CD4-positive, alpha-beta T cell treated with Interleukin-4 for 1 hour (primary cell): Measurements from ENCODE around the gene MARCHF3.
A peak's percentile ranks its signal among the peaks of the same experiment; 100 is the strongest.
"Not testable (repeated sequence)": the region's sequence is repeated elsewhere in the genome, so short reads cannot be mapped to it uniquely, and the experiment has no call there.

Source experiments
- DNase-seq, 2 donors: peaks; one replicate each; pipeline ENCODE4 v3.0.0-alpha.2; 2020 to 2022

The MARCHF3 gene

GRCh38 chr5:127046343-127047072 lies 16.1 kb upstream of the MARCHF3 start:
- DNase-seq = no peak

DNA sequence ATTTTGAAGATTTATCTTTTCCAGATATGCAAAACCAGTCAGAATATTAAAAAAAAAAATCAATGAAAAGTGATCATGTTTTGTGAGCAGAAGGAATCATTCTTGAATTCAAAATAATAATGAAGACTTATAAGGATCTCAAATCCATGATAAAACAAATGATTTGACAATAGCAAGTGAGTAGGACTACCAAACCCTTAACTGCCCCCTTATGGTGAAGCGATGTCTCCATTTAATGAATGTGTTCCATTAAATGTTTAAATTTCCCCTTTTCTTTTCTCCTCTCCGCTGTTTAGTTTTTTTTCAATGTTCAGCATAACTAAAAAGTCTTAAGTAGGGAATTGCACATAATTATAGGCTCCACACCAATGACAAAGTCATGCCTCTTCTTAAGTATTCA lies 12.2 kb upstream of the MARCHF3 start:
- no peak for DNase-seq

GRCh38 chr5:127041571-127041970 lies 11.2 kb upstream of the MARCHF3 start:
- DNase-seq = no peak

DNA sequence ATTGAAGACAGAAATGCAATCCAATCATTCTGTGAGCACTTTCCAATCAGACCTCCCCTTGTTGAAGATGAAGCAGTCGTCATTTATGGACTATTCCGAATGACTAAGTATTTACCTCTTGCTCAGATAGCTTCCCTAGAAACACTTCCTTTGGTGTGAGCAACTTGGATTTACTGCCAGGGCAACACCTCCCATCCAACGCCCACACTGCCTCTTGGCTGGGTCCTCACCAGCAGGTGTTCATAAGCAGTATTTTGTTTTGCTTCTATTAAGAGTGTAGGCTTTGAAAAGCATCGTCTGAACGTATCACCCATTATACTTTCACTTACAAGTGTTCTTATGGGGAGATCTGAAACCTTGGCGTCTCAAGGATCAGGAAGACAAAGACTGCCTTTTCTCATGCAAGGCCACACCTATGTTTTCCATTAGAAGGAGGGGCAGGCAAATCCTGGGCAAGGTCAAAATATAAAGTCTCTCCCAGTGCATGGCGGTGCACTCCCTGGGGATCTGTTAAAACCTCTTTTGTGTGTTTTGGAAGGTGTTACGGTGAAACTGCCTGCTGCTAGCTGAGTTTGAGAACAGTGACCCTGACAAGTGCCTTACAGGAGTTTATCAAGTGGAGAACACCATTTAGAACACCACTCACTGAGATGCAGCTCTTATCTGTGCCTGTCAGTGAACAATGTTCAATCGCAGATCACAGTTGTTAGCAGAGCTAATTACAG lies 10.6 kb upstream of the MARCHF3 start:
- no peak for DNase-seq

- DNase-seq = no peak
These were observed 8.2 kb upstream of the MARCHF3 start for GRCh38 chr5:127038550-127038949.

DNA sequence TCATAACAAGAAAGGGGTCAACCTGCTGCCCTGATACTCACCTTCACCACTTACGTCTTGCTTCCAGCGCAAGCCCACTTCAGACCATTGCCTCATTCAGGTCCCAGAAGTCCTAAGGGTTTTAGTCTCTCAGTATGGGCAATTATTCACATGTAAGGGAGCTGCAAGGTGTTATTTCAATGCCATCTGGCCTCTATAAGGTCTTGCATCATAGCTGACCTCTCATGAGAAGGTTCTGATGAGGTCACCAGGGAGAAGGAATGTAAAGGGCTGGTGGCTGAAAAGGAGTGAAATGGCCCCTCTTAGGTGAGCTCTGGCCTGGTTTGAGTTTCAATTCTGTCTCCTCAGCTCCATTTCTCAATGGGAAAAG lies 1.5 kb upstream of the MARCHF3 start:
- no peak for DNase-seq

- DNase-seq = no peak
These were observed 947 bp upstream of the MARCHF3 start for GRCh38 chr5:127031147-127031862.

- peak; percentile 49 to 54 for DNase-seq
These were observed 638 bp downstream of the MARCHF3 start for GRCh38 chr5:127029581-127030258.

DNA sequence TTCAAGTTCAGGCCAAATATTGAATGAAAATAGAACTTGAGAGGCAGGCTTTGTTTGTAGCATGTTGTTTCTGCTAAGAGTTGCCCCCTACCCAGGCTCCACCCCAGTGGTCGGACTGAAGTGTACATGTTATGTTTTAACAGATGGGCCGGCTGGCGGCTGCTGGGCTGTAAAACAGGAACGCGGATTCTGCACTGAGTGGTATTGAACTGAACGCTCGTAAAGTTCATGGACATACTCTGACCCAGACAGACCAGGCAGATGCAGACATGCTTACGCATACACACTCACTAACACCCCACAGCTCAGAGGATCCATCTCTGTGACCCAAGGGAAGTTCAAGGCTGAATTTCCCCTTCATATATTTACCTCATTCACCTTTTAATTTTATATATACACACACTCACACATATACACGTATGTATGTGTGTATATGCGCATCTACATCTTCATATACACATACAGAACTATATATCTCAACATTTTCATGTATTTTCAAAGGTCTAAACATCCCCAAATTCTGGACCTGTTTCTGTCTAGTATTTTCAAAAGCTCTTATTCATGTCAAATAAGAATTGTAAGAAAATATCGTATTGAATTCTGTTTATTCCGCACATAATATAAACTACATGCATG lies 1.4 kb downstream of the MARCHF3 start:
- DNase-seq = peak; percentile 4 to 18

- DNase-seq = no peak
These were observed 2.8 kb downstream of the MARCHF3 start for GRCh38 chr5:127027539-127027938.

DNA sequence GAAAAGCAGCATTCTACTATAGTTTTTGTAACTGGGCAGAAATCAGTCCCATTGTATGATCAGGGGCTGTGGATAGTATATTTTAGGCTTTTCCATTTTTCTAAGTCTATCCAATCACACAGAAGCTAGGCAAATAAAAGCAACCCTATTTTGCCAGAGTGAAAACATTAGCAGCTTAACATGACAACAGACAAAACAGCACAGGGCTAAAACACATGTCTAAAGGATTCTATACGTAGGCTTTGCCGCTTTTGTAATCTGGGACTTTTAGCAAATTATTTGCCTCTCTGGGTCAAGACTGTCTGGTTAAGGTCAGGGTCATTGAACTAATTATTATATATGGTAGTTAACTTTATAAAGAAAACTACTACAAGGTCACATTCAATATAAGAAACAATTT lies 4.2 kb downstream of the MARCHF3 start:
- DNase-seq = no peak

DNA sequence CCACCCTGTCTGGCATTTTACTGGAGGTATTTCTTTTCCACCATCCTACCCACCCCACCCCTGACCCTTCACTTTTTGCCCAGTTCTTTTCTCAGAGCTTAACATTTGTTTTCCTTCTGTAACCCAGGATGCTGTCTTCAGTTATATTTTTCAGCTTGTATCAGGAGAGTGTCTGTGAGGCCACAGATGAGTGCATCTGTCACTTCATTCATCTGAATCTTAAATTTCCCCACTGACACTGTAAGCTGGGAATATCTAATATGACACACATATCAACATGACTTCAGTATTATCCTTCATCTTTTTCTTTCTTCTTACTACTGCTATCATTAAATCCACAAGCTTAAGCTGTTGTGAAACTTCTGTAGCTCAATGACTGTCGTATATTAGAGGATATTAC lies 4.9 kb downstream of the MARCHF3 start:
- no peak for DNase-seq

DNA sequence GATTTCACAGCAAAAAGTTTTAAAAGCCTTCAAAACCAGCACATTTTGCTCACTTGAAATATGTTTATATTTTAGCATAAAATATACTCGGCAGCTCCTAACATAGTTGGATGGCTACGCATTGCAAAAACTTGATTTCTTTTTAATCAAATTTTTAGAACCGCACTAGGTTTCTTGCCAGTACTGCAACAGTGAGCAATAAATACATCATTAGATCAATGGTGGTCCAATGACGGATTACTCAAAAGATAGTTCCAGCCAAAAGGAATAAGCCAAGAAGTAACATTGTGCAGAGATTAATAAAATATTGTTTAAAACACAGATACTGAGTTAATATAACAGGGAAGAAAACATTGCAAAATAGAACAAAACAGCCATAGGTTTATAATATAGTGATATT lies 5.5 kb downstream of the MARCHF3 start:
- no peak for DNase-seq

- not testable (repeated sequence) for DNase-seq
These were observed 6.7 kb downstream of the MARCHF3 start for GRCh38 chr5:127023552-127024191.

- no peak for DNase-seq
These were observed 7.5 kb downstream of the MARCHF3 start for GRCh38 chr5:127022846-127023245.

- no peak for DNase-seq
These were observed 10.4 kb downstream of the MARCHF3 start for GRCh38 chr5:127019928-127020327.

GRCh38 chr5:127016722-127017121 lies 13.6 kb downstream of the MARCHF3 start:
- not testable (repeated sequence) for DNase-seq

- no peak for DNase-seq
These were observed 14.6 kb downstream of the MARCHF3 start for GRCh38 chr5:127015716-127016115.

- no peak for DNase-seq
These were observed 15.8 kb downstream of the MARCHF3 start for GRCh38 chr5:127014573-127014972.

DNA sequence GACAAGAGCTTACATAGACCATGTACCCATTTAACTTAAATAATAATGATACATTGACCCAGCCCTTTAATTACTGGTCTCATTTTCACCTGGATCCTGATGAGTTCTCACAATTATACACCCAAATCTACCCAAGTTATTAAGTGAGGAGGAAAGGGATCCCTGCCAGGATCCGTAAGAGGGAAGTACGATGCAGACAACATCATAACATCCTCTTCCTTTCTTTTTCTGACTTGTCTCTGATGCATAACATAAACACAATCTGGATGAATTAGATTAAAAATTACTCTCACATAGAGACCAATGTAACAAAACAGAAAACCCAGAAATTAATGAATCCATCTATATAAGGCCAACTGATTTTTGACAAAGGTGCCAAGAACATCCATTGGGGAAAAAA lies 17.0 kb downstream of the MARCHF3 start:
- DNase-seq = no peak

- no peak for DNase-seq
These were observed 17.4 kb downstream of the MARCHF3 start for GRCh38 chr5:127012916-127013315.

- DNase-seq = no peak
These were observed 18.3 kb downstream of the MARCHF3 start for GRCh38 chr5:127011961-127012644.
